CD14-positive monocyte (primary cell): ENCODE data around the gene STARD13. TPM values are rescaled to one million over a fixed set of nuclear protein-coding genes. Genes with fewer than 3 reads are reported as not detected.

Source experiments
- DNase-seq, 3 donors: peaks; one replicate each; pipeline ENCODE4 v3.0.0-alpha.2; 2011 to 2022
- H2AFZ ChIP-seq: 2 replicates; pipeline ENCODE4 v1.6.0; 2012; ENCODE audit warnings: mild to moderate bottlenecking, low read depth, low read length, inconsistent platforms; ENCODE audit not compliant: insufficient read depth, poor library complexity, severe bottlenecking
- H3K27ac ChIP-seq, 2 donors: 1 replicate in 1 of 2; 2 replicates in 1 of 2; pipeline ENCODE4 v1.5.1; 2012 to 2013; ENCODE audit warnings: low read length in 2 of 2, control low read depth in 1 of 2, inconsistent platforms in 1 of 2, low read depth in 1 of 2, mild to moderate bottlenecking in 1 of 2
- H3K27me3 ChIP-seq, 2 donors: one replicate each; pipeline versions ENCODE4 v1.6.0 to v1.6.1; 2011 to 2013; ENCODE audit warnings: low read length in 2 of 2; ENCODE audit not compliant: control insufficient read depth in 2 of 2, insufficient read depth in 2 of 2
- H3K36me3 ChIP-seq, 2 donors: replicated peaks in 1 of 2; 1 replicate in 1 of 2; 2 replicates in 1 of 2; pipeline versions ENCODE4 v1.5.1 to v1.6.1; 2012 to 2013; ENCODE audit warnings: low read length in 2 of 2, control low read depth in 1 of 2, inconsistent platforms in 1 of 2, mild to moderate bottlenecking in 1 of 2; ENCODE audit not compliant: insufficient read depth in 2 of 2, control insufficient read depth in 1 of 2
- H3K4me1 ChIP-seq, 2 donors: 1 replicate in 1 of 2; 2 replicates in 1 of 2; pipeline versions ENCODE4 v1.5.1 to v1.6.1; 2012 to 2013; ENCODE audit warnings: low read length in 2 of 2, control low read depth in 1 of 2, inconsistent platforms in 1 of 2, mild to moderate bottlenecking in 1 of 2, moderate library complexity in 1 of 2; ENCODE audit not compliant: insufficient read depth in 2 of 2, control insufficient read depth in 1 of 2
- H3K4me2 ChIP-seq: replicated peaks from 2 replicates; pipeline ENCODE3; 2012; ENCODE audit warnings: low read length, moderate library complexity, mild to moderate bottlenecking; ENCODE audit not compliant: poor library complexity, severe bottlenecking; ENCODE audit errors: extremely low read depth
- H3K4me3 ChIP-seq, 3 experiments: fragments of 200-600 bp in 1 of 3; sonication (generic) in 1 of 3; replicated peaks in 1 of 3; 1 replicate in 2 of 3; 2 replicates in 1 of 3; pipeline ENCODE4 v1.5.1; 2011 to 2013; ENCODE audit warnings: low read length in 3 of 3, mild to moderate bottlenecking in 3 of 3, control low read depth in 2 of 3, low read depth in 2 of 3, inconsistent platforms in 1 of 3, moderate library complexity in 1 of 3
- H3K79me2 ChIP-seq: 2 replicates; pipeline ENCODE4 v1.6.0; 2012; ENCODE audit warnings: mild to moderate bottlenecking, control low read depth, inconsistent platforms, low read length, moderate library complexity; ENCODE audit not compliant: insufficient read depth
- H3K9ac ChIP-seq: 2 replicates; pipeline ENCODE4 v1.6.0; 2017; ENCODE audit warnings: low read length, mild to moderate bottlenecking; ENCODE audit not compliant: insufficient read depth, poor library complexity, severe bottlenecking
- H3K9me3 ChIP-seq, 2 donors: replicated peaks in 1 of 2; 1 replicate in 1 of 2; 2 replicates in 1 of 2; pipeline versions ENCODE4 v1.5.1 to v1.6.1; 2012 to 2013; ENCODE audit warnings: low read length in 2 of 2, control low read depth in 1 of 2; ENCODE audit not compliant: control insufficient read depth in 1 of 2, insufficient read depth in 1 of 2
- H4K20me1 ChIP-seq: 2 replicates; pipeline ENCODE4 v1.6.0; 2012; ENCODE audit warnings: mild to moderate bottlenecking, low read length, control low read depth, moderate library complexity; ENCODE audit not compliant: insufficient read depth
- H3K27ac Mint-ChIP-seq, 7 donors: one replicate each; pipeline ENCODE4 v1.8.0; 2020; ENCODE audit warnings: mild to moderate bottlenecking in 7 of 7, mixed read lengths in 7 of 7, moderate library complexity in 6 of 7, inconsistent platforms in 2 of 7
- H3K27me3 Mint-ChIP-seq, 3 donors: one replicate each; pipeline ENCODE4 v1.8.0; 2021 to 2022; ENCODE audit warnings: low read depth in 3 of 3, mild to moderate bottlenecking in 3 of 3, mixed read lengths in 3 of 3, moderate library complexity in 3 of 3, inconsistent platforms in 1 of 3
- H3K36me3 Mint-ChIP-seq, 2 donors: one replicate each; pipeline ENCODE4 v1.8.0; 2020; ENCODE audit warnings: mixed read lengths in 2 of 2, inconsistent platforms in 1 of 2, mild to moderate bottlenecking in 1 of 2
- H3K4me1 Mint-ChIP-seq: one replicate; pipeline ENCODE4 v1.8.0; 2020; ENCODE audit warnings: mild to moderate bottlenecking, mixed read lengths
- H3K4me3 Mint-ChIP-seq, 2 donors: one replicate each; pipeline ENCODE4 v1.8.0; 2020; ENCODE audit warnings: mild to moderate bottlenecking in 2 of 2, mixed read lengths in 2 of 2, moderate library complexity in 1 of 2
- H3K9me3 Mint-ChIP-seq, 7 donors: one replicate each; pipeline ENCODE4 v1.8.0; 2020 to 2022; ENCODE audit warnings: mixed read lengths in 7 of 7, mild to moderate bottlenecking in 6 of 7, moderate library complexity in 6 of 7, inconsistent platforms in 2 of 7
- WGBS: methylation state at CpG from one replicate; pipeline ENCODE4 v1.1.5; 2013; ENCODE audit warnings: missing lambda C conversion rate; ENCODE audit not compliant: insufficient coverage; 5-methylcytosine and 5-hydroxymethylcytosine counted together
- intact Hi-C, 2 donors: fragments of 100-400 bp; cut with micrococcal nuclease; formaldehyde crosslinking; loops; one replicate each; pipeline versions ENCODE4 v1.15.0 to v1.15.1; 2023
- polyA plus RNA-seq, 3 donors: library from polyadenylated mRNA; depleted of rRNA in 1 of 3; unstranded in 2 of 3; stranded (reverse) in 1 of 3; fragments of 300-500 nt in 2 of 3; fragments of >200 nt in 1 of 3; fragmentation: Illumina TruSeq in 2 of 3; gene quantifications; 1 replicate in 2 of 3; 2 replicates in 1 of 3; pipeline ENCODE4 v1.2.3, GENCODE V29; 2012 to 2021
- TF ChIP-seq, protein P1 (sequence below): fragments of 200-600 bp; IDR thresholded peaks from one replicate; pipeline ENCODE4 v1.8.0; 2022; ENCODE audit warnings: antibody characterized with exemption, mild to moderate bottlenecking

STARD13 gene
- polyA plus RNA-seq, 3 donors = 0.37 to 0.69 (median 0.60) TPM

GRCh38 chr13:33119856-33120543, 165.6 kb downstream of the STARD13 start:
- intact Hi-C loops = no loop called here
- Histone ChIP-seq H3K9ac (no peak overlapping the region), H2AFZ (no peak overlapping the region), H3K4me1 (peaks cover 22 to 25% of the 10 kb centered on the region in 2 donors), H3K27ac (no peak overlapping the region), H3K36me3 (no peaks in the 10 kb centered on the region), H4K20me1 (no peaks in the 10 kb centered on the region), H3K4me2 (no peak overlapping the region), H3K27me3 (no peaks in the 10 kb centered on the region), H3K9me3 (no peaks in the 10 kb centered on the region), H3K4me3 (no peak overlapping the region), H3K79me2 (no peaks in the 10 kb centered on the region)
- Mint-ChIP-seq H3K27me3 (peaks cover 0 to 6% (median 0%) of the 10 kb centered on the region in 3 donors), H3K4me3 (no peak overlapping the region), H3K4me1 (peaks cover 31% of the 10 kb centered on the region), H3K27ac (peak overlapping the region in 1 of 7 donors; percentile 64), H3K9me3 (peaks cover 0 to 3% (median 0%) of the 10 kb centered on the region in 7 donors), H3K36me3 (peaks cover 0 to 2% of the 10 kb centered on the region in 2 donors)
- TF ChIP-seq, protein P1, sequence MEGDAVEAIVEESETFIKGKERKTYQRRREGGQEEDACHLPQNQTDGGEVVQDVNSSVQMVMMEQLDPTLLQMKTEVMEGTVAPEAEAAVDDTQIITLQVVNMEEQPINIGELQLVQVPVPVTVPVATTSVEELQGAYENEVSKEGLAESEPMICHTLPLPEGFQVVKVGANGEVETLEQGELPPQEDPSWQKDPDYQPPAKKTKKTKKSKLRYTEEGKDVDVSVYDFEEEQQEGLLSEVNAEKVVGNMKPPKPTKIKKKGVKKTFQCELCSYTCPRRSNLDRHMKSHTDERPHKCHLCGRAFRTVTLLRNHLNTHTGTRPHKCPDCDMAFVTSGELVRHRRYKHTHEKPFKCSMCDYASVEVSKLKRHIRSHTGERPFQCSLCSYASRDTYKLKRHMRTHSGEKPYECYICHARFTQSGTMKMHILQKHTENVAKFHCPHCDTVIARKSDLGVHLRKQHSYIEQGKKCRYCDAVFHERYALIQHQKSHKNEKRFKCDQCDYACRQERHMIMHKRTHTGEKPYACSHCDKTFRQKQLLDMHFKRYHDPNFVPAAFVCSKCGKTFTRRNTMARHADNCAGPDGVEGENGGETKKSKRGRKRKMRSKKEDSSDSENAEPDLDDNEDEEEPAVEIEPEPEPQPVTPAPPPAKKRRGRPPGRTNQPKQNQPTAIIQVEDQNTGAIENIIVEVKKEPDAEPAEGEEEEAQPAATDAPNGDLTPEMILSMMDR = no peak
- 75% methylated on average over 2 of the region's 10 CpGs for WGBS
- DNase-seq = no peak

DNA sequence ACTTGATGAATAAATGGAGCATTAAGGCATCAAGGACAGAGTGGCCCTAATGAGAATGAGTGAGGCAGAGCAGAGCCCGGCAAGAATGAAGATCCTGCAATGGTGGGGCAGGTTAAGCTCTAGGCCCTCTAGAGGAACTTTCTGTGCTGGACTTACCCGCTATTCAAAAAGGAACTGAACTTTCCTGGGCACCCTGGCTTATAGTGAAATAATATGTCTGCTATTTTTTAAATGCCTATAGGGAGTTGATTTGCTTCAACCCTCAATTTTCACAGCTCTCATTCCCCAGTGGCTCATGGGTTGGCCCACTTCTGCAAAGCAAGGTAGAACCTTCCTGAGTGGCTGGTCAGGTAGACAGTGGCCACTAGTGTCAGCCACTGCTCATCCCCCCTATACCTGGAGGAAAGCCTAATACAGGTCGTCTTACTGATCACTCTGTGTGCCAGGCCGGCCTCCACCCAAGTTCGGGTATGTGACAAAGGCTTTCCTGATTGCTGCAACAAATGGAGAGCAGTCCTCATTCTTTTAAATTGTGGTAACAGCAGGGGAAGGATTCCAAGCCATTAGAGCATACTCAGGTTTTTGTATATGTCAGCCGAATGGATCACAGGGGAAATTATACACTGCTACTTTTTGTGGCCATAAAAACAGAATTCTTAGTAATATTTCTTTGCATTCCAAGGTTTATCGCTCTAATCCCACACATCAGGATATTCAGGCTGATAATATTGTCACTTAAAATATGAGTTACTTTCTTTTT, 166.4 kb downstream of the STARD13 start:
- Histone ChIP-seq H2AFZ (no peak overlapping the region), H3K36me3 (no peaks in the 10 kb centered on the region), H3K4me1 (peaks cover 20 to 22% of the 10 kb centered on the region in 2 donors), H3K9me3 (no peaks in the 10 kb centered on the region), H4K20me1 (no peaks in the 10 kb centered on the region), H3K4me2 (no peak overlapping the region), H3K79me2 (no peaks in the 10 kb centered on the region), H3K27me3 (no peaks in the 10 kb centered on the region), H3K27ac (no peak overlapping the region), H3K4me3 (no peak overlapping the region), H3K9ac (no peak overlapping the region)
- intact Hi-C loops = no loop called here
- 83% methylated on average over 1 of the region's 7 CpGs for WGBS
- Mint-ChIP-seq H3K27ac (peak overlapping the region in 2 of 7 donors; percentile 35 to 60), H3K36me3 (peaks cover under 1 to 2% of the 10 kb centered on the region in 2 donors), H3K27me3 (peaks cover 0 to 6% (median 1%) of the 10 kb centered on the region in 3 donors), H3K9me3 (peaks cover 0 to 3% (median 0%) of the 10 kb centered on the region in 7 donors), H3K4me1 (peaks cover 27% of the 10 kb centered on the region), H3K4me3 (no peak overlapping the region)
- TF ChIP-seq, protein P1 = no peak
- no peak for DNase-seq
